ENCODE results near the gene HOXA7.

Gene HOXA7

GRCh38 chr7:27176962-27177794, 20.7 kb upstream of the HOXA7 start:
- Histone ChIP-seq H3K4me1 (ENCODE audit: low read length) (peaks cover 7% of the 10 kb centered on the region), H3K27me3 (replicated peaks; ENCODE audit: insufficient read depth, low read length) (peaks cover 62% of the 10 kb centered on the region), H4K20me1 (ENCODE audit: insufficient read depth, low read length) (no peaks in the 10 kb centered on the region), H3K9me2 (replicated peaks; ENCODE audit: insufficient read depth, low read length) (no peaks in the 10 kb centered on the region), H3K4me3 (ENCODE audit: low read length) (no peak overlapping the region), H3K9me3 (replicated peaks; ENCODE audit: insufficient read depth, low read length) (no peaks in the 10 kb centered on the region), H2AFZ (ENCODE audit: low read length) (no peak overlapping the region), H3K27ac (ENCODE audit: low read length) (no peak overlapping the region), H3K9ac (ENCODE audit: low read length) (no peak overlapping the region), H3F3A (ENCODE audit: insufficient read depth, low read length) (peaks cover 4% of the 10 kb centered on the region; the same call in 1 of the 2 replicates), H3K36me3 (replicated peaks; ENCODE audit: insufficient read depth, low read length) (no peaks in the 10 kb centered on the region), H3K4me2 (ENCODE audit: low read depth, low read length) (no peak overlapping the region), H3K79me2 (ENCODE audit: low read length) (no peaks in the 10 kb centered on the region)
- TF ChIP-seq EZH2 (optimal IDR thresholded peaks at IDR 0.05; ENCODE audit: low read depth, low read length) = no peak
- no peak for DNase-seq

DNA sequence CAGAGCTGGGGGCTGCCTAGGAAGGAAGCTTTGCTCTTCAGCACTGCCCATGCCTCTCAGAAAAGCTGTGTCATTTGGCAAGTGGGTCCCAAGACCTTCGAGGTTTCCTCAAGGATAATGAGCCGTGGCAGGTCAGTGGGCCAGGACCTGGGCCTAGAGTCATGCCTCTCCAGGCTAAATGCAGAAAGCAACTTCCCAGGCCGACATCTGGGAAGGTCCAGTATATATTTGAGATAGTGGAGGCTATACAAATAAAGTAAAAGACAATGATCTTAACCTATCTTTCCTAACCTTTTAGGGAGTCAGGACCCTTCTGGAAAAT, 20.0 kb upstream of the HOXA7 start:
- no peak for DNase-seq
- no peak overlapping the region for H3K4me3 ChIP-seq (ENCODE audit: low read length)
- H4K20me1 ChIP-seq (ENCODE audit: insufficient read depth, low read length) = no peaks in the 10 kb centered on the region
- H3K27ac ChIP-seq (ENCODE audit: low read length) = no peak overlapping the region
- H2AFZ ChIP-seq (ENCODE audit: low read length) = no peak overlapping the region
- no peaks in the 10 kb centered on the region for H3K79me2 ChIP-seq (ENCODE audit: low read length)
- peaks cover 9% of the 10 kb centered on the region for H3K4me1 ChIP-seq (ENCODE audit: low read length)
- H3K9me2 ChIP-seq (replicated peaks; ENCODE audit: insufficient read depth, low read length) = no peaks in the 10 kb centered on the region
- H3F3A ChIP-seq (ENCODE audit: insufficient read depth, low read length) = peaks cover 10% of the 10 kb centered on the region
- no peaks in the 10 kb centered on the region for H3K9me3 ChIP-seq (replicated peaks; ENCODE audit: insufficient read depth, low read length)
- TF ChIP-seq, protein P1, sequence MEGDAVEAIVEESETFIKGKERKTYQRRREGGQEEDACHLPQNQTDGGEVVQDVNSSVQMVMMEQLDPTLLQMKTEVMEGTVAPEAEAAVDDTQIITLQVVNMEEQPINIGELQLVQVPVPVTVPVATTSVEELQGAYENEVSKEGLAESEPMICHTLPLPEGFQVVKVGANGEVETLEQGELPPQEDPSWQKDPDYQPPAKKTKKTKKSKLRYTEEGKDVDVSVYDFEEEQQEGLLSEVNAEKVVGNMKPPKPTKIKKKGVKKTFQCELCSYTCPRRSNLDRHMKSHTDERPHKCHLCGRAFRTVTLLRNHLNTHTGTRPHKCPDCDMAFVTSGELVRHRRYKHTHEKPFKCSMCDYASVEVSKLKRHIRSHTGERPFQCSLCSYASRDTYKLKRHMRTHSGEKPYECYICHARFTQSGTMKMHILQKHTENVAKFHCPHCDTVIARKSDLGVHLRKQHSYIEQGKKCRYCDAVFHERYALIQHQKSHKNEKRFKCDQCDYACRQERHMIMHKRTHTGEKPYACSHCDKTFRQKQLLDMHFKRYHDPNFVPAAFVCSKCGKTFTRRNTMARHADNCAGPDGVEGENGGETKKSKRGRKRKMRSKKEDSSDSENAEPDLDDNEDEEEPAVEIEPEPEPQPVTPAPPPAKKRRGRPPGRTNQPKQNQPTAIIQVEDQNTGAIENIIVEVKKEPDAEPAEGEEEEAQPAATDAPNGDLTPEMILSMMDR (IDR thresholded peaks at IDR 0.05; ENCODE audit: low read length) = no peak
- no peak for TF ChIP-seq EZH2phosphoT487 (IDR thresholded peaks at IDR 0.05; ENCODE audit: low read length)
- no peak for TF ChIP-seq EZH2 (optimal IDR thresholded peaks at IDR 0.05; ENCODE audit: low read depth, low read length)
- peaks cover 66% of the 10 kb centered on the region for H3K27me3 ChIP-seq (replicated peaks; ENCODE audit: insufficient read depth, low read length)
- no peak overlapping the region for H3K9ac ChIP-seq (ENCODE audit: low read length)
- no peaks in the 10 kb centered on the region for H3K36me3 ChIP-seq (replicated peaks; ENCODE audit: insufficient read depth, low read length)
- H3K4me2 ChIP-seq (ENCODE audit: low read depth, low read length) = no peak overlapping the region

DNA sequence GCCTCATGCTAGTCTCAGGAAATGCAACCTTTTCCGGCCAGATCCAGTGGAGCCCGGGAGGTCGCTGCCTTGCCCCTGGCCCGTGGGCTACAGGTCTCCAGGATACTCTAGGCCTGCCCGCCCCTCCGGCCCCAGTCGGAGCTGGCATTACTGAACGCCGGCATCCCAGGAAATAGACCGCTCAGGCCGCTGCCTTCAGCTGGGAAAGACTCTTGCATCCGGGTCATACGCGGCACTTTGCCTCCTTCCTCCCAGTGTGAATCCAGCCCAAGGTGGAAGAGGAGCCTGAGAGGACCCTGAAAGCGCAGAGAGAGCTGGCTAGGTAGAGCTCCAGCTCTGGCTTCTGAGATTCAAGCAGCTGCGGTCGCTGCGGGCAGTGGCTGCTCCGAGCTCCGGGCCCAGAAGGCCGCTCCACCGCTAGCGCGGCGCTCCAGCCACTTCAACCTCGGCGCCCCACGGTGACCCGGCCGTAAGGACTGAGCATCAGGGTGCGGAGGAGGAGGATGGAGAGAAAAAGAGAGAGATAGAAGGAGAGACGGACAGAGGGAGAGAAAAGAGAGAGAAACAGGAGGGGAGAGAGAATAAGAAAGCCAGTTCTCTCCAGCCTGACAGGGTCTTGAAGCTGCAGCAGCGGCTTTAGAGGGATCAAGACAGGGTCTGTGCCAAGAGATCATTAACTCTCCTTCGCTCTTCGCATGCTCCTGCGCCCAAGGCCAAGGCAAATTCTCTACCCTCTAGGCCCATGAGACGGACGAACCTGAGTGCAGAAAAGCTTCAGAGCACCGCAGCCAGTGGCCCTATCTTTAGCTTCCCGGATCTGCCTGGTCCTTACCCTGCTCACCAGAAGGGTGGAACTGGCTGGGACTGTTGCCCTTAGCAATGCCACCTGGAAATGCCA, 19.4 kb upstream of the HOXA7 start:
- no peaks in the 10 kb centered on the region for H4K20me1 ChIP-seq (ENCODE audit: insufficient read depth, low read length)
- no peak overlapping the region for H3K4me2 ChIP-seq (ENCODE audit: low read depth, low read length)

More for the DNA sequence above, 19.4 kb upstream of the HOXA7 start:
- no peak overlapping the region for H3K9ac ChIP-seq (ENCODE audit: low read length)
- no peaks in the 10 kb centered on the region for H3K9me2 ChIP-seq (replicated peaks; ENCODE audit: insufficient read depth, low read length)
- no peaks in the 10 kb centered on the region for H3K9me3 ChIP-seq (replicated peaks; ENCODE audit: insufficient read depth, low read length)
- no peaks in the 10 kb centered on the region for H3K79me2 ChIP-seq (ENCODE audit: low read length)
- H3K36me3 ChIP-seq (replicated peaks; ENCODE audit: insufficient read depth, low read length) = no peaks in the 10 kb centered on the region
- TF ChIP-seq EZH2 (optimal IDR thresholded peaks at IDR 0.05; ENCODE audit: low read depth, low read length) = no peak
- no peak for TF ChIP-seq EZH2phosphoT487 (IDR thresholded peaks at IDR 0.05; ENCODE audit: low read length)
- TF ChIP-seq, protein P1 (IDR thresholded peaks at IDR 0.05; ENCODE audit: low read length) = no peak
- peaks cover 9% of the 10 kb centered on the region for H3K4me1 ChIP-seq (ENCODE audit: low read length)
- no peak overlapping the region for H2AFZ ChIP-seq (ENCODE audit: low read length)
- H3K4me3 ChIP-seq (ENCODE audit: low read length) = no peak overlapping the region
- H3K27me3 ChIP-seq (replicated peaks; ENCODE audit: insufficient read depth, low read length) = peaks cover 72% of the 10 kb centered on the region
- DNase-seq = no peak
- peaks cover 12% of the 10 kb centered on the region for H3F3A ChIP-seq (ENCODE audit: insufficient read depth, low read length)
- H3K27ac ChIP-seq (ENCODE audit: low read length) = no peak overlapping the region
